PC-3 (cell line): Measurements from ENCODE around the gene RGS3. TPM values are rescaled to one million over a fixed set of nuclear protein-coding genes. Genes with fewer than 3 reads are reported as not detected.

ENCODE experiments used
- ATAC-seq: fragments of 200-7000 bp; cut with Tn5 transposase; 2 replicates; pipeline ENCODE4 v1.9.1; 2020; ENCODE audit warnings: mild to moderate bottlenecking, moderate library complexity
- BruUV-seq: library from RNA; stranded (reverse); fragments of 400-500 nt; replicated peaks from 2 replicates; lab custom pipeline; 2021; lab: Mats Ljungman, UMichigan
- CTCF ChIA-PET: fragments of 300-600 bp; sonication (Branson Sonifier 250); formaldehyde crosslinking; loops from one replicate; lab custom pipeline; 2022; ENCODE audit warnings: antibody characterized with exemption; lab: Charles Lee
- POLR2A ChIA-PET: fragments of 300-600 bp; sonication (Branson Sonifier 250); formaldehyde crosslinking; loops from one replicate; lab custom pipeline; 2022; ENCODE audit warnings: antibody characterized with exemption; ENCODE audit not compliant: unreplicated experiment; lab: Charles Lee
- DNase-seq: peaks from one replicate; pipeline ENCODE4 v3.0.0-alpha.2; 2015
- H2AFZ ChIP-seq: fragments of 300-600 bp; sonication (generic); 2 replicates; pipeline ENCODE4 v1.6.0; 2016; ENCODE audit warnings: antibody characterized with exemption, low read length
- H3F3A ChIP-seq: fragments of 300-600 bp; sonication (generic); one replicate; pipeline ENCODE4 v1.6.0; 2017; ENCODE audit warnings: antibody characterized with exemption, low read length, control low read depth, mild to moderate bottlenecking; ENCODE audit not compliant: unreplicated experiment
- H3K27ac ChIP-seq: fragments of 300-600 bp; sonication (generic); 2 replicates; pipeline ENCODE4 v1.5.1; 2016; ENCODE audit warnings: mild to moderate bottlenecking, low read length
- H3K27me3 ChIP-seq: fragments of 300-600 bp; sonication (generic); 2 replicates; pipeline ENCODE4 v1.6.1; 2016; ENCODE audit warnings: low read length, mixed read lengths
- H3K36me3 ChIP-seq: fragments of 300-600 bp; sonication (generic); 2 replicates; pipeline ENCODE4 v1.6.1; 2016; ENCODE audit warnings: low read depth, mixed run types, low read length, mixed read lengths
- H3K4me1 ChIP-seq: fragments of 300-600 bp; sonication (generic); 2 replicates; pipeline ENCODE4 v1.5.1; 2016; ENCODE audit warnings: low read length; ENCODE audit not compliant: insufficient read depth
- H3K4me2 ChIP-seq: fragments of 300-600 bp; sonication (generic); 2 replicates; pipeline ENCODE4 v1.6.0; 2016; ENCODE audit warnings: low read length
- H3K4me3 ChIP-seq: fragments of 300-600 bp; sonication (generic); 2 replicates; pipeline ENCODE4 v1.5.1; 2016; ENCODE audit warnings: mild to moderate bottlenecking, low read length, mixed read lengths
- H3K79me2 ChIP-seq: fragments of 300-600 bp; sonication (generic); 2 replicates; pipeline ENCODE4 v1.6.1; 2017; ENCODE audit warnings: low read length, mixed read lengths
- H3K9ac ChIP-seq: fragments of 300-600 bp; sonication (generic); 2 replicates; pipeline ENCODE4 v1.6.0; 2016; ENCODE audit warnings: mild to moderate bottlenecking, low read length
- H3K9me2 ChIP-seq: fragments of 300-600 bp; sonication (generic); replicated peaks from 2 replicates; pipeline ENCODE4 v1.6.1; 2016; ENCODE audit warnings: mixed run types, low read length, mixed read lengths
- H3K9me3 ChIP-seq: fragments of 300-600 bp; sonication (generic); 2 replicates; pipeline ENCODE4 v1.6.1; 2016; ENCODE audit warnings: low read length, mixed read lengths
- H4K20me1 ChIP-seq: fragments of 300-600 bp; sonication (generic); 2 replicates; pipeline ENCODE4 v1.6.1; 2016; ENCODE audit warnings: low read length, mixed read lengths
- CTCF ChIP-seq: fragments of 300-600 bp; sonication (generic); conservative IDR thresholded peaks from 2 replicates; pipeline ENCODE4 v1.5.1; 2017; ENCODE audit warnings: antibody characterized with exemption, low read depth, mild to moderate bottlenecking, low read length
- EZH2 ChIP-seq: fragments of 300-600 bp; sonication (generic); IDR thresholded peaks from one replicate; pipeline ENCODE4 v1.6.1; 2017; ENCODE audit warnings: antibody characterized with exemption, mild to moderate bottlenecking, low read length; ENCODE audit not compliant: unreplicated experiment
- EZH2phosphoT487 ChIP-seq: fragments of 300-600 bp; sonication (generic); IDR thresholded peaks from 2 replicates; pipeline ENCODE4 v1.6.1; 2018; ENCODE audit warnings: mild to moderate bottlenecking, antibody characterized with exemption, low read length, borderline replicate concordance
- intact Hi-C: fragments of 100-400 bp; cut with micrococcal nuclease; formaldehyde crosslinking; loops from 2 replicates; pipeline ENCODE4 v1.9.0; 2023
- total RNA-seq: library from RNA; depleted of rRNA; stranded (reverse); fragments of >200 nt; gene quantifications from 2 replicates; pipeline ENCODE4 v1.2.3, GENCODE V29; 2014

Gene RGS3
- total RNA-seq, 1 experiment from 2014 or later: 26.3 TPM

GRCh38 chr9:113504725-113505590 is 41.4 kb downstream of the RGS3 start:
- BruUV-seq: no TSS peak
- H3K4me3 ChIP-seq: no peak overlapping the region
- H3K27ac ChIP-seq: no peak overlapping the region
- no peak overlapping the region for H3K9ac ChIP-seq
- peaks cover 5% of the 10 kb centered on the region; the same call in 1 of the 2 replicates for H3K4me1 ChIP-seq
- H3F3A ChIP-seq: no peaks in the 10 kb centered on the region
- no peak overlapping the region for H2AFZ ChIP-seq
- POLR2A ChIA-PET: no interaction called here
- intact Hi-C loops: no loop called here
- peak; percentile 33; the same call in 1 of the 2 replicates for ATAC-seq
- H3K9me2 ChIP-seq: no peaks in the 10 kb centered on the region
- peaks cover 10% of the 10 kb centered on the region; the same call in 1 of the 2 replicates for H3K36me3 ChIP-seq
- H4K20me1 ChIP-seq: no peaks in the 10 kb centered on the region
- DNase-seq: no peak
- no peak overlapping the region for H3K4me2 ChIP-seq
- H3K79me2 ChIP-seq: no peaks in the 10 kb centered on the region
- CTCF ChIA-PET: no interaction called here
- TF ChIP-seq EZH2 (no peak), CTCF (no peak), EZH2phosphoT487 (no peak)
- H3K9me3 ChIP-seq: no peaks in the 10 kb centered on the region
- H3K27me3 ChIP-seq: no peaks in the 10 kb centered on the region

DNA sequence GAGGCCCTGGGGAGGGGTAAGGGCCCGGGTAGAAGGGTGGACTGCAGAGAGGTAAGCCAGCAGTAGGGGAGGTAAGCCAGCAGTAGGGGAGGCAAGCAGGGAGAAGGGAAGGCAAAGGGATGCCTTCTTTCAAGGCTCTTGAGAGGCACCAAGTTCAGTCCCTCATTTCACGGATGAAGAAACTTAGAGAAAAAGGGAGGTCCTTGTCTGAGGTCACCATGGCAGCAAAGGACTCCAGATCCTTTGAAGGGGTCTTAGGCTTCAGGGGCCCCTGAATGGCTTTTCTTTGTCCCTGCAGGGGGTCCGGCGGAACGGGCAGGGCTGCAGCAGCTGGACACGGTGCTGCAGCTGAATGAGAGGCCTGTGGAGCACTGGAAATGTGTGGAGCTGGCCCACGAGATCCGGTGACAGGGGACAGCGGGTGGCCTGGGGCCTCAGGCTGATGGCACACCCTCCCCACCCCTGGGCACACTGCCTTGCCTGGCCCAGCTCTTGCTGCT is 42.6 kb downstream of the RGS3 start:
- Histone ChIP-seq H3K9me2 (no peaks in the 10 kb centered on the region), H3K27me3 (no peaks in the 10 kb centered on the region), H4K20me1 (no peaks in the 10 kb centered on the region), H3K4me3 (no peak overlapping the region), H3K4me1 (peaks cover 5% of the 10 kb centered on the region; the same call in 1 of the 2 replicates), H2AFZ (no peak overlapping the region), H3K27ac (no peak overlapping the region), H3K4me2 (no peak overlapping the region), H3F3A (no peaks in the 10 kb centered on the region), H3K9me3 (no peaks in the 10 kb centered on the region), H3K9ac (no peak overlapping the region), H3K36me3 (peaks cover 10% of the 10 kb centered on the region; the same call in 1 of the 2 replicates), H3K79me2 (no peaks in the 10 kb centered on the region)
- BruUV-seq: no TSS peak
- intact Hi-C loops: no loop called here
- POLR2A ChIA-PET: no interaction called here
- no peak for ATAC-seq
- DNase-seq: no peak
- no peak for TF ChIP-seq EZH2phosphoT487
- TF ChIP-seq CTCF: no peak
- TF ChIP-seq EZH2: no peak
- CTCF ChIA-PET: no interaction called here

DNA sequence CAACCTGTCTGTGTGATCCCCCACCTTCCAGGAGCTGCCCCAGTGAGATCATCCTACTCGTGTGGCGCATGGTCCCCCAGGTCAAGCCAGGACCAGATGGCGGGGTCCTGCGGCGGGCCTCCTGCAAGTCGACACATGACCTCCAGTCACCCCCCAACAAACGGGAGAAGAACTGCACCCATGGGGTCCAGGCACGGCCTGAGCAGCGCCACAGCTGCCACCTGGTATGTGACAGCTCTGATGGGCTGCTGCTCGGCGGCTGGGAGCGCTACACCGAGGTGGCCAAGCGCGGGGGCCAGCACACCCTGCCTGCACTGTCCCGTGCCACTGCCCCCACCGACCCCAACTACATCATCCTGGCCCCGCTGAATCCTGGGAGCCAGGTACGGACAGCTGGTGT is 43.7 kb downstream of the RGS3 start:
- TF ChIP-seq EZH2: no peak
- TF ChIP-seq CTCF: no peak
- TF ChIP-seq EZH2phosphoT487: no peak
- no peaks in the 10 kb centered on the region for H3K79me2 ChIP-seq

More for the DNA sequence above, 43.7 kb downstream of the RGS3 start:
- Histone ChIP-seq H3K4me2 (no peak overlapping the region), H3K27ac (no peak overlapping the region), H3K9me2 (no peaks in the 10 kb centered on the region), H3K4me3 (no peak overlapping the region), H3K9ac (no peak overlapping the region), H3K36me3 (peaks cover 10% of the 10 kb centered on the region; the same call in 1 of the 2 replicates), H3K4me1 (peaks cover 5% of the 10 kb centered on the region; the same call in 1 of the 2 replicates), H3K9me3 (no peaks in the 10 kb centered on the region), H4K20me1 (no peaks in the 10 kb centered on the region), H2AFZ (no peak overlapping the region), H3F3A (no peaks in the 10 kb centered on the region), H3K27me3 (no peaks in the 10 kb centered on the region)
- ATAC-seq: no peak
- DNase-seq: no peak
- no TSS peak for BruUV-seq
- intact Hi-C loops: no loop called here
- POLR2A ChIA-PET: no interaction called here
- CTCF ChIA-PET: no interaction called here
